Astrocyte (in vitro differentiated cells and primary cell): ENCODE data around the gene CAMK1D. TPM values are rescaled to one million over a fixed set of nuclear protein-coding genes. Genes with fewer than 3 reads are reported as not detected.
A peak's percentile ranks its signal among the peaks of the same experiment; 100 is the strongest.

ENCODE experiments used
- DNase-seq: peaks from one replicate; pipeline ENCODE4 v3.0.0-alpha.2; 2010; ENCODE audit warnings: low read depth
- FAIRE-seq: peaks from 2 replicates; lab custom pipeline; 2011; peaks lifted over from hg19 to GRCh38; lab: Jason Lieb, UNC
- H2AFZ ChIP-seq: 2 replicates; pipeline ENCODE4 v1.6.0; 2012; ENCODE audit warnings: low read depth, low read length, inconsistent platforms
- H3K27ac ChIP-seq: 2 replicates; pipeline ENCODE4 v1.5.1; 2011; ENCODE audit warnings: low read depth, low read length, inconsistent platforms
- H3K27me3 ChIP-seq: 2 replicates; pipeline ENCODE4 v1.6.0; 2011; ENCODE audit warnings: low read length, inconsistent platforms; ENCODE audit not compliant: insufficient read depth
- H3K36me3 ChIP-seq: 2 replicates; pipeline ENCODE4 v1.5.1; 2011; ENCODE audit warnings: low read length, inconsistent platforms; ENCODE audit not compliant: insufficient read depth
- H3K4me1 ChIP-seq: 2 replicates; pipeline ENCODE4 v1.5.1; 2011; ENCODE audit warnings: low read length, inconsistent platforms; ENCODE audit not compliant: insufficient read depth
- H3K4me2 ChIP-seq: 2 replicates; pipeline ENCODE4 v1.6.0; 2012; ENCODE audit warnings: low read length, inconsistent platforms
- H3K4me3 ChIP-seq: 2 replicates; pipeline ENCODE4 v1.5.1; 2011; ENCODE audit warnings: low read depth, mild to moderate bottlenecking, low read length, inconsistent platforms; ENCODE audit not compliant: insufficient read depth
- H3K79me2 ChIP-seq: 2 replicates; pipeline ENCODE4 v1.6.0; 2012; ENCODE audit warnings: mild to moderate bottlenecking, low read length, inconsistent platforms; ENCODE audit not compliant: insufficient read depth
- H3K9ac ChIP-seq: 2 replicates; pipeline ENCODE4 v1.6.0; 2012; ENCODE audit warnings: mild to moderate bottlenecking, low read length, inconsistent platforms
- H3K9me3 ChIP-seq: 2 replicates; pipeline ENCODE4 v1.5.1; 2012; ENCODE audit warnings: low read depth, mild to moderate bottlenecking, low read length, inconsistent platforms; ENCODE audit not compliant: insufficient read depth
- H4K20me1 ChIP-seq: 2 replicates; pipeline ENCODE4 v1.6.0; 2012; ENCODE audit warnings: low read length, inconsistent platforms; ENCODE audit not compliant: insufficient read depth
- H3K27ac Mint-ChIP-seq: one replicate; pipeline ENCODE4 v1.8.0; 2021; ENCODE audit warnings: mild to moderate bottlenecking, mixed read lengths; ENCODE audit not compliant: unreplicated experiment
- H3K27me3 Mint-ChIP-seq: one replicate; pipeline ENCODE4 v1.8.0; 2021; ENCODE audit warnings: low read depth, mixed read lengths; ENCODE audit not compliant: unreplicated experiment
- H3K36me3 Mint-ChIP-seq: one replicate; pipeline ENCODE4 v1.8.0; 2021; ENCODE audit warnings: low read depth, mixed read lengths; ENCODE audit not compliant: unreplicated experiment
- H3K4me1 Mint-ChIP-seq: one replicate; pipeline ENCODE4 v1.8.0; 2021; ENCODE audit warnings: low read depth, mixed read lengths; ENCODE audit not compliant: unreplicated experiment
- H3K4me3 Mint-ChIP-seq: one replicate; pipeline ENCODE4 v1.8.0; 2021; ENCODE audit warnings: mild to moderate bottlenecking, moderate library complexity, mixed read lengths; ENCODE audit not compliant: unreplicated experiment
- H3K9me3 Mint-ChIP-seq: one replicate; pipeline ENCODE4 v1.8.0; 2021; ENCODE audit warnings: mild to moderate bottlenecking, mixed read lengths; ENCODE audit not compliant: unreplicated experiment
- CTCF ChIP-seq: IDR thresholded peaks from 2 replicates; pipeline ENCODE4 v1.5.1; 2011; ENCODE audit warnings: low read depth, mild to moderate bottlenecking, inconsistent platforms, low read length, moderate library complexity; ENCODE audit not compliant: insufficient read depth
- EZH2 ChIP-seq: IDR thresholded peaks from 2 replicates; pipeline ENCODE4 v1.6.1; 2012; ENCODE audit warnings: mild to moderate bottlenecking, low read length, inconsistent platforms; ENCODE audit not compliant: insufficient read depth
- total RNA-seq: library from RNA; stranded (reverse); gene quantifications from 2 replicates; pipeline ENCODE4 v1.2.1, GENCODE V29; 2021

The CAMK1D gene
- total RNA-seq, 1 donor from 2014 or later: 23.6 TPM

GRCh38 chr10:12750526-12751201, 401.3 kb downstream of the CAMK1D start:
- Histone ChIP-seq H3K27me3 (no peaks in the 10 kb centered on the region), H3K9ac (peak overlapping the region; percentile 45), H3K79me2 (no peaks in the 10 kb centered on the region), H3K4me1 (peaks cover 19% of the 10 kb centered on the region), H4K20me1 (no peaks in the 10 kb centered on the region), H2AFZ (no peak overlapping the region), H3K4me3 (no peak overlapping the region), H3K9me3 (no peaks in the 10 kb centered on the region), H3K27ac (peak overlapping the region; percentile 49), H3K4me2 (no peak overlapping the region), H3K36me3 (no peaks in the 10 kb centered on the region)
- H3K4me3 Mint-ChIP-seq: no peak overlapping the region
- peaks cover 4% of the 10 kb centered on the region for H3K4me1 Mint-ChIP-seq
- no peak for TF ChIP-seq CTCF
- no peak for TF ChIP-seq EZH2
- DNase-seq (peak; percentile 47), FAIRE-seq (no peak)
- peaks cover 12% of the 10 kb centered on the region for H3K9me3 Mint-ChIP-seq
- H3K27ac Mint-ChIP-seq: no peak overlapping the region
- no peaks in the 10 kb centered on the region for H3K36me3 Mint-ChIP-seq
- H3K27me3 Mint-ChIP-seq: peaks cover 2% of the 10 kb centered on the region

- Mint-ChIP-seq H3K27me3 (peaks cover 4% of the 10 kb centered on the region), H3K9me3 (peaks cover 9% of the 10 kb centered on the region), H3K27ac (no peak overlapping the region), H3K4me1 (peaks cover 2% of the 10 kb centered on the region), H3K4me3 (no peak overlapping the region), H3K36me3 (peaks cover 1% of the 10 kb centered on the region)
- Histone ChIP-seq H3K4me2 (no peak overlapping the region), H3K4me1 (peaks cover 6% of the 10 kb centered on the region), H3K9ac (no peak overlapping the region), H3K27me3 (no peaks in the 10 kb centered on the region), H3K9me3 (no peaks in the 10 kb centered on the region), H3K4me3 (no peak overlapping the region), H3K79me2 (no peaks in the 10 kb centered on the region), H2AFZ (no peak overlapping the region), H3K27ac (no peak overlapping the region), H4K20me1 (no peaks in the 10 kb centered on the region), H3K36me3 (no peaks in the 10 kb centered on the region)
- DNase-seq: no peak
- no peak for TF ChIP-seq EZH2
- no peak for TF ChIP-seq CTCF
- no peak for FAIRE-seq
Observed at GRCh38 chr10:12755075-12755474, 405.7 kb downstream of the CAMK1D start.

DNA sequence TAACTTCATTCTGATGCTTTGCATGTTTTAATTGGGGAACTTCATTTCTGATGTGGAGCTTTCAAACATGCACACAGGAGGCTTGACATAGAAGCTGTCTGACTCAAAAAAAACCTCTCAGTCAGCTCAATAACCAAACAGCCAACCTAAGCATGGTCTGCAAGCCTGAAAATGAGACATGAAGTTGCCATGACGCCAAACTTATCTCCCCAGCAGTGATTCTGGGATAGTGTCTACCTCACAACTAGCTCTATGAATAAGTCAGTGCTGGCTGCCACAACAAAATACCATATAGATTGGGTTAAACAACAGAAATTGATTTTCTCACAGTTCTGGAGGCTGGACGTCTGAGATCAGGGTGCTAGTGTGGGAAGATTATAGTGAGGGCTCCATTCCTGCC, 408.0 kb downstream of the CAMK1D start:
- Mint-ChIP-seq H3K36me3 (peaks cover 13% of the 10 kb centered on the region), H3K27ac (no peak overlapping the region), H3K4me1 (peaks cover 2% of the 10 kb centered on the region), H3K27me3 (peaks cover 9% of the 10 kb centered on the region), H3K4me3 (no peak overlapping the region), H3K9me3 (peaks cover 10% of the 10 kb centered on the region)
- Histone ChIP-seq H2AFZ (no peak overlapping the region), H3K36me3 (no peaks in the 10 kb centered on the region), H4K20me1 (no peaks in the 10 kb centered on the region), H3K9me3 (no peaks in the 10 kb centered on the region), H3K4me2 (no peak overlapping the region), H3K27me3 (no peaks in the 10 kb centered on the region), H3K4me3 (no peak overlapping the region), H3K4me1 (no peaks in the 10 kb centered on the region), H3K9ac (no peak overlapping the region), H3K27ac (no peak overlapping the region), H3K79me2 (no peaks in the 10 kb centered on the region)
- DNase-seq (peak; percentile 8), FAIRE-seq (no peak)
- TF ChIP-seq CTCF (no peak), EZH2 (no peak)
